NOMO-1 treated with dmso at 0.1 percent for 144 hours (cell line): ENCODE results near the gene KRR1.
A peak's percentile ranks its signal among the peaks of the same experiment; 100 is the strongest.
"Not testable (repeated sequence)": the region's sequence is repeated elsewhere in the genome, so short reads cannot be mapped to it uniquely, and the experiment has no call there.

Source experiments
- DNase-seq: peaks from one replicate; lab custom pipeline; 2025; ENCODE audit not compliant: unreplicated experiment; lab: John Stamatoyannopoulos, UW

Gene KRR1

GRCh38 chr12:75479963-75480461 is 31.4 kb downstream of the KRR1 start:
- DNase-seq: no peak

GRCh38 chr12:75478116-75478794 is 33.2 kb downstream of the KRR1 start:
- peak; percentile 59 for DNase-seq

- no peak for DNase-seq
Observed at GRCh38 chr12:75477137-75477536, 34.3 kb downstream of the KRR1 start.

GRCh38 chr12:75476071-75476470 is 35.3 kb downstream of the KRR1 start:
- no peak for DNase-seq

- DNase-seq: no peak
Observed at GRCh38 chr12:75474116-75474515, 37.3 kb downstream of the KRR1 start.

GRCh38 chr12:75471902-75472890 is 39.2 kb downstream of the KRR1 start:
- DNase-seq: peak; percentile 75

GRCh38 chr12:75460204-75460603 is 51.2 kb downstream of the KRR1 start:
- no peak for DNase-seq

GRCh38 chr12:75459755-75460154 is 51.7 kb downstream of the KRR1 start:
- DNase-seq: no peak

GRCh38 chr12:75457866-75458265 is 53.5 kb downstream of the KRR1 start:
- not testable (repeated sequence) for DNase-seq

- no peak for DNase-seq
Observed at GRCh38 chr12:75457191-75457590, 54.2 kb downstream of the KRR1 start.

GRCh38 chr12:75455839-75456238 is 55.6 kb downstream of the KRR1 start:
- DNase-seq: no peak

- DNase-seq: no peak
Observed at GRCh38 chr12:75452675-75453330, 58.6 kb downstream of the KRR1 start.

GRCh38 chr12:75447691-75448393 is 63.6 kb downstream of the KRR1 start:
- no peak for DNase-seq

GRCh38 chr12:75446857-75447256 is 64.6 kb downstream of the KRR1 start:
- no peak for DNase-seq

- DNase-seq: not testable (repeated sequence)
Observed at GRCh38 chr12:75445137-75445507, 66.3 kb downstream of the KRR1 start.

- DNase-seq: no peak
Observed at GRCh38 chr12:75444429-75445136, 66.8 kb downstream of the KRR1 start.

- DNase-seq: no peak
Observed at GRCh38 chr12:75443709-75444108, 67.7 kb downstream of the KRR1 start.

- DNase-seq: not testable (repeated sequence)
Observed at GRCh38 chr12:75442454-75442853, 69.0 kb downstream of the KRR1 start.

- not testable (repeated sequence) for DNase-seq
Observed at GRCh38 chr12:75441687-75442449, 69.5 kb downstream of the KRR1 start.
